Dendritic cell treated with granulocyte-macrophage colony-stimulating factor and Interleukin-4, amounts not matched to agents 40 ng/mL and 50 ng/mL, for 4 days (primary cell): Measurements from ENCODE around the gene CDH22.

Source experiments
- H3K27ac Mint-ChIP-seq: one replicate; pipeline ENCODE4 v1.8.0; 2022; ENCODE audit warnings: mild to moderate bottlenecking, mixed read lengths
- H3K27me3 Mint-ChIP-seq: one replicate; pipeline ENCODE4 v1.8.0; 2022; ENCODE audit warnings: mild to moderate bottlenecking, mixed read lengths
- H3K36me3 Mint-ChIP-seq: one replicate; pipeline ENCODE4 v1.8.0; 2022; ENCODE audit warnings: low read depth, mixed read lengths
- H3K4me1 Mint-ChIP-seq: one replicate; pipeline ENCODE4 v1.8.0; 2022; ENCODE audit warnings: low read depth, mixed read lengths
- H3K4me3 Mint-ChIP-seq: one replicate; pipeline ENCODE4 v1.8.0; 2022; ENCODE audit warnings: mild to moderate bottlenecking, moderate library complexity, mixed read lengths
- H3K9me3 Mint-ChIP-seq: one replicate; pipeline ENCODE4 v1.8.0; 2022; ENCODE audit warnings: mixed read lengths
- intact Hi-C: fragments of 100-400 bp; cut with micrococcal nuclease; formaldehyde crosslinking; loops from one replicate; pipeline ENCODE4 v1.15.0; 2022

CDH22 gene

GRCh38 chr20:46188866-46189541, 119.3 kb downstream of the CDH22 start:
- peaks cover 36% of the 10 kb centered on the region for H3K4me1 Mint-ChIP-seq
- H3K36me3 Mint-ChIP-seq = no peaks in the 10 kb centered on the region
- no peaks in the 10 kb centered on the region for H3K9me3 Mint-ChIP-seq
- intact Hi-C loops = no loop called here
- peaks cover 56% of the 10 kb centered on the region for H3K27me3 Mint-ChIP-seq
- no peak overlapping the region for H3K4me3 Mint-ChIP-seq
- no peak overlapping the region for H3K27ac Mint-ChIP-seq

GRCh38 chr20:46186210-46186609, 122.1 kb downstream of the CDH22 start:
- no peak overlapping the region for H3K4me3 Mint-ChIP-seq
- H3K36me3 Mint-ChIP-seq = no peaks in the 10 kb centered on the region
- no peak overlapping the region for H3K27ac Mint-ChIP-seq
- intact Hi-C loops = no loop called here
- no peaks in the 10 kb centered on the region for H3K9me3 Mint-ChIP-seq
- peaks cover 8% of the 10 kb centered on the region for H3K4me1 Mint-ChIP-seq
- peaks cover 51% of the 10 kb centered on the region for H3K27me3 Mint-ChIP-seq

GRCh38 chr20:46185353-46185752, 122.9 kb downstream of the CDH22 start:
- Mint-ChIP-seq H3K36me3 (no peaks in the 10 kb centered on the region), H3K4me3 (no peak overlapping the region), H3K9me3 (no peaks in the 10 kb centered on the region), H3K4me1 (no peaks in the 10 kb centered on the region), H3K27ac (no peak overlapping the region), H3K27me3 (peaks cover 53% of the 10 kb centered on the region)
- intact Hi-C loops = no loop called here

GRCh38 chr20:46183768-46184167, 124.5 kb downstream of the CDH22 start:
- peaks cover 63% of the 10 kb centered on the region for H3K27me3 Mint-ChIP-seq
- no peak overlapping the region for H3K27ac Mint-ChIP-seq
- H3K36me3 Mint-ChIP-seq = no peaks in the 10 kb centered on the region
- no peaks in the 10 kb centered on the region for H3K4me1 Mint-ChIP-seq
- intact Hi-C loops = no loop called here
- H3K4me3 Mint-ChIP-seq = no peak overlapping the region
- H3K9me3 Mint-ChIP-seq = no peaks in the 10 kb centered on the region

DNA sequence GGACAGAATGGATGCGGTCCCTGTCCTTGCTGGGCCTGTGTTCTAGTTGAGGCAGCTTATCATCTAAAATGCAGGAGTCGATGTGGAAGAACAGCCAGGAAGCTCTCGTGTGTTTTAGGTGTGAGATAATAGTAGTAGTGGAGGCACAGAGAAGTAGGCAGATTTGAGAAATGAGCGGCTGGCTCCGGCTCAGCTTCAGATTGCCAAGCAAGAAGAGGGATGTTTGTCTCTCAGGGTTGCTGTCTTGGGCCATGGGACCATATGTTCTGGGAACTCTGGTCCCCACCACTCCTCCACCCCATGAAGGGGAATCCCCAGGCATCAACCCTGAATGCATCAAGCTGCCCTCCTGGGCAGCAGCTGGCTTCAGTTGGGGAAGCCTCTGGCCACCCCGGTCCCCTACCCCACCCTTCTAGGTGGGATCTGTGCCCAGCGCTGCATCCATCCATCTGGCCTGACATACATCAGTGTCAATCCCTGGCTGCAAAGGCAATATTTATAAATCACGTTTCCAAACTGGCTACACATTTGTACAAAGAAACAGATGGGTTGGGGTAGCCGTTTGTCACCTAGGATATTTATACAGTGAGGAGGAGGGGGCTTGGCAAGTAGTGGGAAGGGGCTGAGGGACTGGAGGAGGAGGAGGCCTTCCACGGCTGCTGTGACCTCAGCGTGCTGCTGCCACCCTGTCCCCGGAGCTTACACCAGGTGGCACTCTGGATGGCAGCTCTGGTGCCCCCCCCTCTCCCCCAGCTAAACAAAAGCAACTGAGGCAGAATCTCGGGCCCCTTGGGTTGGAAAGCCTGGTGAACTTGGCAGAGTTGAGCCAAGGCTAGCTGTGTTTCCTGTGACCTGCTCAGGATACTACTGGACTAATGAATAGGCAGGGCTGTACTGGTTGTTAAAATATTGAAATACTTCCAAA, 125.8 kb downstream of the CDH22 start:
- H3K27me3 Mint-ChIP-seq = peaks cover 71% of the 10 kb centered on the region
- H3K27ac Mint-ChIP-seq = no peak overlapping the region
- H3K36me3 Mint-ChIP-seq = no peaks in the 10 kb centered on the region
- no peaks in the 10 kb centered on the region for H3K4me1 Mint-ChIP-seq
- intact Hi-C loops = no loop called here
- no peaks in the 10 kb centered on the region for H3K9me3 Mint-ChIP-seq
- no peak overlapping the region for H3K4me3 Mint-ChIP-seq

GRCh38 chr20:46179862-46180261, 128.4 kb downstream of the CDH22 start:
- Mint-ChIP-seq H3K27me3 (peaks cover 75% of the 10 kb centered on the region), H3K27ac (no peak overlapping the region), H3K9me3 (no peaks in the 10 kb centered on the region), H3K4me1 (no peaks in the 10 kb centered on the region), H3K4me3 (no peak overlapping the region), H3K36me3 (no peaks in the 10 kb centered on the region)
- intact Hi-C loops = no loop called here

- intact Hi-C loops = no loop called here
- Mint-ChIP-seq H3K27me3 (peaks cover 80% of the 10 kb centered on the region), H3K36me3 (no peaks in the 10 kb centered on the region), H3K27ac (no peak overlapping the region), H3K9me3 (no peaks in the 10 kb centered on the region), H3K4me1 (no peaks in the 10 kb centered on the region), H3K4me3 (no peak overlapping the region)
Observed at GRCh38 chr20:46178891-46179290, 129.4 kb downstream of the CDH22 start.

- Mint-ChIP-seq H3K4me1 (no peaks in the 10 kb centered on the region), H3K4me3 (no peak overlapping the region), H3K27me3 (peaks cover 88% of the 10 kb centered on the region), H3K27ac (no peak overlapping the region), H3K36me3 (no peaks in the 10 kb centered on the region), H3K9me3 (no peaks in the 10 kb centered on the region)
- intact Hi-C loops = no loop called here
Observed at GRCh38 chr20:46177768-46178167, 130.5 kb downstream of the CDH22 start.

- H3K36me3 Mint-ChIP-seq = no peaks in the 10 kb centered on the region
- H3K4me3 Mint-ChIP-seq = no peak overlapping the region
- no peak overlapping the region for H3K27ac Mint-ChIP-seq
- H3K27me3 Mint-ChIP-seq = peaks cover 88% of the 10 kb centered on the region
- no peaks in the 10 kb centered on the region for H3K4me1 Mint-ChIP-seq
- intact Hi-C loops = no loop called here
- H3K9me3 Mint-ChIP-seq = no peaks in the 10 kb centered on the region
Observed at GRCh38 chr20:46176739-46177378, 131.4 kb downstream of the CDH22 start.

DNA sequence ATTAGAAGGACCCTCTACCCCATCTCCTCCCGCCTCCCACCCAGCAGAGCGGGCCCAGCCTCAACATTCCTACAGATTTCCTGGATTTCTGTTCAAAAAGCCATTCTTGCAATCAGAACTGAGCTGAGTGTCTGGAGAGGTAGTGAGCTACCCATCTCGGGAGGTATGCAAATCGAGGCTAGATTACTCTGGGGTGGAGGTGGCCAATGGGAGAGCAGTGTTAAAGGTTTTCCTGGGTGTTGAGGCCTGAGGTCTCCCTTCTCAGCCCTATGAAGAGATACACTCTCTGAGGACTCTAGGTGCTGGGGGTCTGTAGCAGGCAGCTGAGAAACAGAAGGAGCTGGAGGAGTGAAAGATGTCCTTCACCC, 133.2 kb downstream of the CDH22 start:
- intact Hi-C loops = loop anchor here (2.0 kb wide), 1 partner anchor 160 kb away; no protein-coding TSS in a partner anchor
- no peaks in the 10 kb centered on the region for H3K4me1 Mint-ChIP-seq
- no peak overlapping the region for H3K27ac Mint-ChIP-seq
- peaks cover 88% of the 10 kb centered on the region for H3K27me3 Mint-ChIP-seq
- H3K4me3 Mint-ChIP-seq = no peak overlapping the region
- no peaks in the 10 kb centered on the region for H3K9me3 Mint-ChIP-seq
- no peaks in the 10 kb centered on the region for H3K36me3 Mint-ChIP-seq

GRCh38 chr20:46174469-46175126, 133.7 kb downstream of the CDH22 start:
- intact Hi-C loops = loop anchor here (2.0 kb wide), 1 partner anchor 160 kb away; no protein-coding TSS in a partner anchor
- H3K27me3 Mint-ChIP-seq = peaks cover 83% of the 10 kb centered on the region
- H3K27ac Mint-ChIP-seq = no peak overlapping the region
- no peak overlapping the region for H3K4me3 Mint-ChIP-seq
- H3K4me1 Mint-ChIP-seq = no peaks in the 10 kb centered on the region
- no peaks in the 10 kb centered on the region for H3K9me3 Mint-ChIP-seq
- no peaks in the 10 kb centered on the region for H3K36me3 Mint-ChIP-seq

- no peaks in the 10 kb centered on the region for H3K36me3 Mint-ChIP-seq
- no peaks in the 10 kb centered on the region for H3K4me1 Mint-ChIP-seq
- intact Hi-C loops = loop anchor here (2.0 kb wide), 1 partner anchor 159 kb away; no protein-coding TSS in a partner anchor
- no peak overlapping the region for H3K4me3 Mint-ChIP-seq
- no peaks in the 10 kb centered on the region for H3K9me3 Mint-ChIP-seq
- H3K27me3 Mint-ChIP-seq = peaks cover 80% of the 10 kb centered on the region
- H3K27ac Mint-ChIP-seq = no peak overlapping the region
Observed at GRCh38 chr20:46173652-46174468, 134.4 kb downstream of the CDH22 start.

- H3K27me3 Mint-ChIP-seq = peaks cover 73% of the 10 kb centered on the region
- intact Hi-C loops = no loop called here
- no peaks in the 10 kb centered on the region for H3K9me3 Mint-ChIP-seq
- no peaks in the 10 kb centered on the region for H3K4me1 Mint-ChIP-seq
- no peak overlapping the region for H3K4me3 Mint-ChIP-seq
- no peaks in the 10 kb centered on the region for H3K36me3 Mint-ChIP-seq
- no peak overlapping the region for H3K27ac Mint-ChIP-seq
Observed at GRCh38 chr20:46172961-46173536, 135.2 kb downstream of the CDH22 start.
